Trophoblast cell (in vitro differentiated cells and primary cell): ENCODE measurements around the gene LRRC63.

ENCODE experiments used
- DNase-seq, 2 donors: peaks; one replicate each; pipeline ENCODE4 v3.0.0-alpha.2; 2016
- H2AFZ ChIP-seq: 2 replicates; pipeline ENCODE4 v1.6.1; 2013; ENCODE audit warnings: low read length, moderate library complexity, mild to moderate bottlenecking; ENCODE audit not compliant: insufficient read depth, poor library complexity
- H2AK5ac ChIP-seq: 2 replicates; pipeline ENCODE4 v1.6.1; 2013; ENCODE audit warnings: mild to moderate bottlenecking, low read length
- H2BK120ac ChIP-seq: 2 replicates; pipeline ENCODE4 v1.6.1; 2013; ENCODE audit warnings: low read length, mild to moderate bottlenecking, moderate library complexity; ENCODE audit not compliant: insufficient read depth, poor library complexity
- H2BK12ac ChIP-seq: 2 replicates; pipeline ENCODE4 v1.6.1; 2013; ENCODE audit warnings: mild to moderate bottlenecking, low read length, moderate library complexity
- H2BK5ac ChIP-seq: 2 replicates; pipeline ENCODE4 v1.6.1; 2013; ENCODE audit warnings: low read length, low read depth, moderate library complexity, mild to moderate bottlenecking; ENCODE audit not compliant: poor library complexity
- H3K14ac ChIP-seq: 2 replicates; pipeline ENCODE4 v1.6.1; 2013; ENCODE audit warnings: mild to moderate bottlenecking, low read length
- H3K18ac ChIP-seq: 2 replicates; pipeline ENCODE4 v1.6.1; 2013; ENCODE audit warnings: mild to moderate bottlenecking, low read length
- H3K23ac ChIP-seq: 2 replicates; pipeline ENCODE4 v1.6.1; 2013; ENCODE audit warnings: low read length
- H3K27ac ChIP-seq: 2 replicates; pipeline ENCODE4 v1.5.1; 2013; ENCODE audit warnings: low read depth, mild to moderate bottlenecking, inconsistent platforms, low read length, moderate library complexity
- H3K27me3 ChIP-seq: 2 replicates; pipeline ENCODE4 v1.6.1; 2013; ENCODE audit warnings: inconsistent platforms, mild to moderate bottlenecking, low read length, moderate library complexity; ENCODE audit not compliant: insufficient read depth
- H3K36me3 ChIP-seq, 2 experiments: 1 replicate in 1 of 2; 2 replicates in 1 of 2; pipeline ENCODE4 v1.6.1; 2013; ENCODE audit warnings: low read length in 2 of 2, mild to moderate bottlenecking in 2 of 2, moderate library complexity in 1 of 2; ENCODE audit not compliant: insufficient read depth in 2 of 2, control insufficient read depth in 1 of 2
- H3K4ac ChIP-seq: 2 replicates; pipeline ENCODE4 v1.6.1; 2013; ENCODE audit warnings: low read depth, mild to moderate bottlenecking, low read length, moderate library complexity
- H3K4me1 ChIP-seq, 2 experiments: 1 replicate in 1 of 2; 2 replicates in 1 of 2; pipeline ENCODE4 v1.6.1; 2013; ENCODE audit warnings: low read length in 2 of 2, mild to moderate bottlenecking in 2 of 2, moderate library complexity in 1 of 2; ENCODE audit not compliant: insufficient read depth in 2 of 2, control insufficient read depth in 1 of 2
- H3K4me2 ChIP-seq: 2 replicates; pipeline ENCODE4 v1.6.1; 2013; ENCODE audit warnings: inconsistent platforms, mild to moderate bottlenecking, low read length, moderate library complexity
- H3K4me3 ChIP-seq: 2 replicates; pipeline ENCODE4 v1.5.1; 2013; ENCODE audit warnings: mild to moderate bottlenecking, low read depth, low read length, inconsistent platforms
- H3K79me1 ChIP-seq: one replicate; pipeline ENCODE4 v1.6.1; 2013; ENCODE audit warnings: low read length
- H3K79me2 ChIP-seq: 2 replicates; pipeline ENCODE4 v1.6.1; 2013; ENCODE audit warnings: low read length, mild to moderate bottlenecking; ENCODE audit not compliant: control insufficient read depth, insufficient read depth, poor library complexity
- H3K9ac ChIP-seq: 2 replicates; pipeline ENCODE4 v1.6.1; 2013; ENCODE audit warnings: mild to moderate bottlenecking, low read length
- H3K9me3 ChIP-seq: 2 replicates; pipeline ENCODE4 v1.6.1; 2013; ENCODE audit warnings: low read depth, mild to moderate bottlenecking, control low read depth, inconsistent platforms, low read length; ENCODE audit not compliant: insufficient read depth
- H4K12ac ChIP-seq: 2 replicates; pipeline ENCODE4 v1.6.1; 2013; ENCODE audit warnings: low read depth, mild to moderate bottlenecking, low read length, moderate library complexity
- H4K8ac ChIP-seq: 2 replicates; pipeline ENCODE4 v1.6.1; 2013; ENCODE audit warnings: low read depth, mild to moderate bottlenecking, low read length, moderate library complexity
- H4K91ac ChIP-seq: one replicate; pipeline ENCODE4 v1.6.1; 2013; ENCODE audit warnings: low read depth, mild to moderate bottlenecking, low read length, moderate library complexity
- WGBS: extraction: QIAGEN DNeasy Blood & Tissue Kit; methylation state at CpG from one replicate; pipeline ENCODE4 v1.1.7; 2013; ENCODE audit warnings: missing lambda C conversion rate; ENCODE audit not compliant: insufficient read length, insufficient coverage; ENCODE audit errors: extremely low coverage; 5-methylcytosine and 5-hydroxymethylcytosine counted together

LRRC63 gene

DNA sequence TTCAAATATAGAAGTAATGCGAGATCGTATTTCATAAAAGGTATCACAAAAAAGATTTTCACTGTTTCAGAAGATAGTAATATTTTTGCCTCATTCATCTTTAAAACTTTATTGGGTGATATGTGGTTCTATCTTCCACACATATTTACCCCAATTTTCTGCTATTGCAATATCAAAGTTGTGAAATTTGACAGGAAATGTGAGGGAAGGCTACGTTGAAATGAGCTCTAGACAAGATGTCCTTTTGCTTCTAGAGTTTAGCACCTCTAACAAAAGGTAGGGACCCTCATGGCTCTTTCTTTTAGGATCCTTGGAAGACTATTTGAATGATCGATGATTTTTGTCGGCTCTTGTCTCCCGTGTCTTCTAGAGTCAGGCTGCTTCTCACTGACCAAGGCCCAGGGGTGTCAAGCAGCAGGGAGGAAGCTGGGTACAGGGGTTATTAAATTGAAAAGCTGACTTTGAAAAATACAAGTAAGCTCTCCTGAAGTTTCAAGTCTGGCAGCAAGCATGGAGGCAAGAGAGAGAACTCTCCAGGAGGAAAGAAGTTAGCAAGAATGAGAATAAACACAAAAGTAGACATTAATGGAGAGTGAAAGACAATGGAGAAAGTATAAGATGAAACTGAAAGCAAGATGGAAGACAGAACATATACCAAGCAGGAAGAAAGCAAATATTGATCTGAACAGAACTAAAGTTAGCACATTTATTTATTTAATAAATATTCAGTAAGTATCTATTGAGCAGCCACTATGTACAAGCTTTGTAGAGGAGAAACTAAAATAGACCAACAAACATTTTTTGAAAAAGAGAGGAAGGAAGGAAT is 101.9 kb downstream of the LRRC63 start:
- H2BK120ac ChIP-seq: no peak overlapping the region
- DNase-seq: no peak
- no peak overlapping the region for H3K4me3 ChIP-seq
- no CpG with 5 or more reads among the region's 6 CpGs for WGBS
- no peak overlapping the region for H4K8ac ChIP-seq
- H2AFZ ChIP-seq: no peak overlapping the region
- no peak overlapping the region for H3K27ac ChIP-seq
- no peak overlapping the region for H3K18ac ChIP-seq
- H3K27me3 ChIP-seq: no peaks in the 10 kb centered on the region
- no peak overlapping the region for H2BK5ac ChIP-seq
- H3K23ac ChIP-seq: no peak overlapping the region
- H3K79me2 ChIP-seq: no peaks in the 10 kb centered on the region
- H3K36me3 ChIP-seq: no peaks in the 10 kb centered on the region
- no peaks in the 10 kb centered on the region for H3K9me3 ChIP-seq
- no peak overlapping the region for H4K12ac ChIP-seq
- no peak overlapping the region for H4K91ac ChIP-seq
- H3K4me2 ChIP-seq: no peak overlapping the region
- H3K4me1 ChIP-seq: no peaks in the 10 kb centered on the region
- H3K4ac ChIP-seq: no peak overlapping the region
- H3K79me1 ChIP-seq: no peaks in the 10 kb centered on the region
- no peak overlapping the region for H3K9ac ChIP-seq
- H2BK12ac ChIP-seq: no peak overlapping the region
- H3K14ac ChIP-seq: no peak overlapping the region
- H2AK5ac ChIP-seq: no peak overlapping the region

DNA sequence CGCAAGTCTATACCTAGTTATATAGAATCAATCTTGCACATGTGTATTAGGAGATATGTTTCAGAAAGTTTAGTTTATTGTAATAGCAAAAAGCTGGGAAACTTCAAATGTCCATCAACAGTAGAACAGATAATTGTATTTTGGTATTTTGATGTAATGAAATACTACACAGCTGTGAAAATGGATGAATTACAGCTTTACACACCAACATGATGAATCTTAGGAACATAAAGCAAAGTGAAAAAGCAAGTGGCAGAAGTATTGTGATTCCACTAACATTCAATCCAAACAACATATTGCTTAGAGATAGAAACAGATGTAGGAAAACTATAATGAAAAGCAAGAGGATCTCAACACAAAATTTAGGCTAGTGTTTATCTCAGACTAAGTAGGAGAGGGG is 102.9 kb downstream of the LRRC63 start:
- Histone ChIP-seq H3K4me2 (no peak overlapping the region), H3K4ac (no peak overlapping the region), H3K4me3 (no peak overlapping the region), H3K18ac (no peak overlapping the region), H3K79me1 (no peaks in the 10 kb centered on the region), H4K12ac (no peak overlapping the region), H2BK120ac (no peak overlapping the region), H3K27ac (no peak overlapping the region), H3K4me1 (no peaks in the 10 kb centered on the region), H3K9me3 (no peaks in the 10 kb centered on the region), H3K27me3 (no peaks in the 10 kb centered on the region), H2AK5ac (no peak overlapping the region), H4K91ac (no peak overlapping the region), H4K8ac (no peak overlapping the region), H3K79me2 (no peaks in the 10 kb centered on the region), H2BK12ac (no peak overlapping the region), H2BK5ac (no peak overlapping the region), H2AFZ (no peak overlapping the region), H3K36me3 (no peaks in the 10 kb centered on the region), H3K23ac (no peak overlapping the region), H3K14ac (no peak overlapping the region), H3K9ac (no peak overlapping the region)
- no peak for DNase-seq
- WGBS: no CpG with 5 or more reads among the region's 1 CpG

DNA sequence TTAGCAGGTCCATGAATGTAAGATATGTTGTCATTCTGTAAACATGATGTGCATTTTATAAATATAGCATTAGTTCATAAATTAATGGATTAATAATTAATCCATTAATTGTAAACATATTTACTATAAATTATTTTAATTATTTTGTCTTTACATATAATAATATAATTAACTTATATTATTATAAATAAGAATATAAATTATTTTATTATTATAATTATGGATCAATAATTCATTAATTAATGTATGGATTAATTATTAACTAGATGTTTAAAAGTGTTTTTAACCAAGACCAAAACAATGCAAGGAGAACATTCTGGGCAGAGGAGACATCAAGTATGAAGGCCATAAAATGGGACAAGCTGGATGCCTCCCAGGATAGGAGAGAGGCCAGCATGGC is 103.3 kb downstream of the LRRC63 start:
- H3K9ac ChIP-seq: no peak overlapping the region
- no peak overlapping the region for H3K14ac ChIP-seq
- no peak overlapping the region for H4K8ac ChIP-seq
- H3K27ac ChIP-seq: no peak overlapping the region
- no peaks in the 10 kb centered on the region for H3K27me3 ChIP-seq
- no peak overlapping the region for H3K23ac ChIP-seq
- H3K18ac ChIP-seq: no peak overlapping the region
- H2AFZ ChIP-seq: no peak overlapping the region
- H2BK120ac ChIP-seq: no peak overlapping the region
- no peak overlapping the region for H3K4me3 ChIP-seq
- no peaks in the 10 kb centered on the region for H3K36me3 ChIP-seq
- H3K79me2 ChIP-seq: no peaks in the 10 kb centered on the region
- H3K79me1 ChIP-seq: no peaks in the 10 kb centered on the region
- no peak overlapping the region for H4K91ac ChIP-seq
- no peak overlapping the region for H2BK5ac ChIP-seq
- no peak overlapping the region for H4K12ac ChIP-seq
- H3K4me1 ChIP-seq: no peaks in the 10 kb centered on the region
- no peak overlapping the region for H3K4me2 ChIP-seq
- no peak for DNase-seq
- H2AK5ac ChIP-seq: no peak overlapping the region
- no peaks in the 10 kb centered on the region for H3K9me3 ChIP-seq
- no peak overlapping the region for H2BK12ac ChIP-seq
- H3K4ac ChIP-seq: no peak overlapping the region

DNA sequence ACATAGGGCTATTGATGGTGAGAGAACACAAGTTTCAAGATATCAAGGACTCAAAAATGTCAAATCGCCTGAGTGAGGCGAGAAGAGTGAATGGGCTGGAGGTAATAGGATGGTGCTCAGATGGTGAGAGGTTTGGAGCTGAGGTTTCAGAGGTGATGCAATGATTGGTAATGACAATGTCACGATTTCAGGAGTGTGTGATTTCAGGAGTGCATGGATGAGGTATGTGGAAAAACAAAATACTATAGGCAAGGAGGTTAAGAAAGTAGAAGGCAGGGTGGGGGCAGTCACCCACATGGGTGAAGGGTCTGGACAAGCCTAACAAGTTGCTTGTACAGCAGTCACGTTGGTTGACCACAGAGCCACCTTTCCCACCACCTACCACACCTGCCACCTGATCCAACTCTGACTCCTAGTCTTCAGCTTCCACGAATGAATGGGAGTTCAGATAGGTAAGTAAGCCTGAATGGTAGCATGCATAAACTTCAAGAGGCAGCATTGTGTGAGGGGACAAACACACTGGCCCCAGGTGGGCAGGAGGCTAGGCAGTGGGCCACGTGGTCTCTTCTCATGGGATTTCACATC is 103.9 kb downstream of the LRRC63 start:
- Histone ChIP-seq H3K4me1 (no peaks in the 10 kb centered on the region), H2BK5ac (no peak overlapping the region), H3K9ac (no peak overlapping the region), H2AFZ (no peak overlapping the region), H3K23ac (no peak overlapping the region), H3K14ac (no peak overlapping the region), H3K4ac (no peak overlapping the region), H3K18ac (no peak overlapping the region), H4K8ac (no peak overlapping the region), H3K36me3 (no peaks in the 10 kb centered on the region), H3K4me3 (no peak overlapping the region), H4K91ac (no peak overlapping the region), H3K9me3 (no peaks in the 10 kb centered on the region), H4K12ac (no peak overlapping the region), H3K79me1 (no peaks in the 10 kb centered on the region), H2BK12ac (no peak overlapping the region), H2AK5ac (no peak overlapping the region), H3K4me2 (no peak overlapping the region), H3K79me2 (no peaks in the 10 kb centered on the region), H3K27ac (no peak overlapping the region), H2BK120ac (no peak overlapping the region), H3K27me3 (no peaks in the 10 kb centered on the region)
- no peak for DNase-seq
- WGBS: no CpG with 5 or more reads among the region's 6 CpGs
